Liver (tissue), 9 donors: ENCODE data around the gene SLC2A4RG. TPM values are rescaled to one million over a fixed set of nuclear protein-coding genes. Genes with fewer than 3 reads are reported as not detected.

ENCODE experiments used
- DNase-seq: peaks from one replicate; pipeline ENCODE4 v3.0.0-alpha.2; 2017; ENCODE audit warnings: low spot score
- H3K27ac ChIP-seq, 2 donors: one replicate each; pipeline ENCODE4 v1.7.0; 2013; ENCODE audit warnings: inconsistent platforms in 2 of 2, low read length in 2 of 2, control low read depth in 1 of 2, low read depth in 1 of 2, mild to moderate bottlenecking in 1 of 2
- H3K27me3 ChIP-seq, 4 donors: one replicate each; pipeline versions ENCODE4 v1.6.1 to v1.7.0; 2013; ENCODE audit warnings: low read length in 3 of 4, inconsistent platforms in 1 of 4, mild to moderate bottlenecking in 1 of 4, moderate library complexity in 1 of 4; ENCODE audit not compliant: control insufficient read depth in 4 of 4, insufficient read depth in 4 of 4
- H3K36me3 ChIP-seq, 4 donors: one replicate each; pipeline versions ENCODE4 v1.6.1 to v1.7.0; 2013; ENCODE audit warnings: low read length in 3 of 4, mild to moderate bottlenecking in 3 of 4, low read depth in 1 of 4, moderate library complexity in 1 of 4; ENCODE audit not compliant: control insufficient read depth in 4 of 4, insufficient read depth in 3 of 4
- H3K4me1 ChIP-seq, 4 donors: one replicate each; pipeline versions ENCODE4 v1.6.1 to v1.7.0; 2013; ENCODE audit warnings: low read length in 3 of 4, mild to moderate bottlenecking in 3 of 4, moderate library complexity in 1 of 4; ENCODE audit not compliant: control insufficient read depth in 4 of 4, insufficient read depth in 4 of 4
- H3K4me3 ChIP-seq, 3 donors: one replicate each; pipeline versions ENCODE4 v1.6.1 to v1.7.0; 2013; ENCODE audit warnings: low read length in 3 of 3, control low read depth in 1 of 3, low read depth in 1 of 3, mild to moderate bottlenecking in 1 of 3
- H3K9ac ChIP-seq, 2 donors: one replicate each; pipeline ENCODE4 v1.7.0; 2013; ENCODE audit warnings: low read length in 2 of 2, mild to moderate bottlenecking in 2 of 2, moderate library complexity in 2 of 2, control low read depth in 1 of 2, low read depth in 1 of 2
- H3K9me3 ChIP-seq, 4 donors: one replicate each; pipeline versions ENCODE4 v1.6.1 to v1.7.0; 2013; ENCODE audit warnings: low read length in 3 of 4; ENCODE audit not compliant: control insufficient read depth in 4 of 4
- EGR1 ChIP-seq, 2 donors: IDR thresholded peaks; 2 replicates each; pipeline ENCODE4 v1.6.1; 2016 to 2018; ENCODE audit warnings: antibody characterized with exemption in 2 of 2, low read depth in 2 of 2
- FOXA1 ChIP-seq: IDR thresholded peaks from 2 replicates; pipeline ENCODE4 v1.6.1; 2016; ENCODE audit warnings: antibody characterized with exemption
- FOXA2 ChIP-seq: IDR thresholded peaks from 2 replicates; pipeline ENCODE4 v1.6.1; 2016; ENCODE audit warnings: antibody characterized with exemption
- HNF4A ChIP-seq, 2 donors: conservative IDR thresholded peaks; 2 replicates each; pipeline ENCODE4 v1.6.1; 2016; ENCODE audit warnings: antibody characterized with exemption in 2 of 2, mild to moderate bottlenecking in 2 of 2
- HNF4G ChIP-seq: IDR thresholded peaks from 2 replicates; pipeline ENCODE4 v1.6.1; 2016; ENCODE audit warnings: antibody characterized with exemption
- NR2F2 ChIP-seq: IDR thresholded peaks from 2 replicates; pipeline ENCODE4 v1.6.1; 2016; ENCODE audit warnings: antibody characterized with exemption
- SP1 ChIP-seq: IDR thresholded peaks from 2 replicates; pipeline ENCODE4 v1.6.1; 2018; ENCODE audit warnings: antibody characterized with exemption, mild to moderate bottlenecking
- YY1 ChIP-seq: IDR thresholded peaks from 2 replicates; pipeline ENCODE4 v1.6.1; 2016; ENCODE audit warnings: antibody characterized with exemption, mild to moderate bottlenecking
- WGBS: extraction: QIAGEN DNeasy Blood & Tissue Kit; methylation state at CpG from one replicate; pipeline ENCODE4 v1.1.7; 2013; 5-methylcytosine and 5-hydroxymethylcytosine counted together
- polyA plus RNA-seq, 2 donors: library from polyadenylated mRNA; stranded (reverse) in 1 of 2; unstranded in 1 of 2; fragments of 200-250 nt in 1 of 2; fragments of >200 nt in 1 of 2; fragmentation: Nextera tagmentation in 1 of 2; extraction: Ambion mirVana in 1 of 2; gene quantifications; one replicate each; pipeline versions ENCODE4 v1.2.1 to v1.2.3, GENCODE V29; 2013 to 2015
- total RNA-seq, 2 donors: library from RNA; depleted of rRNA; stranded (reverse); fragments of >200 nt; gene quantifications; one replicate each; pipeline ENCODE4 v1.2.3, GENCODE V29; 2014
- TF ChIP-seq, protein P1 (sequence below): fragments of 150-350 bp; IDR thresholded peaks from 2 replicates; pipeline ENCODE4 v1.5.1; 2017; ENCODE audit warnings: improper control_type of control experiment, low read depth, low read length; ENCODE audit not compliant: missing input control
- TF ChIP-seq, protein P2 (sequence below): IDR thresholded peaks from 2 replicates; pipeline ENCODE4 v1.6.1; 2016; ENCODE audit warnings: antibody characterized with exemption, mild to moderate bottlenecking
- TF ChIP-seq, protein P3 (sequence below): IDR thresholded peaks from 2 replicates; pipeline ENCODE4 v1.6.1; 2016; ENCODE audit warnings: antibody characterized with exemption
- TF ChIP-seq, protein P4 (sequence below): IDR thresholded peaks from 2 replicates; pipeline ENCODE4 v1.6.1; 2016; ENCODE audit warnings: antibody characterized with exemption
- donor health status: healthy.
- donor health status: healthy.
- donor health status: healthy.
- donor health status: healthy.
- donor health status: healthy.

SLC2A4RG gene
- total and polyA plus RNA-seq, 4 donors, result 22.2 to 39.7 (median 29.4) TPM

DNA sequence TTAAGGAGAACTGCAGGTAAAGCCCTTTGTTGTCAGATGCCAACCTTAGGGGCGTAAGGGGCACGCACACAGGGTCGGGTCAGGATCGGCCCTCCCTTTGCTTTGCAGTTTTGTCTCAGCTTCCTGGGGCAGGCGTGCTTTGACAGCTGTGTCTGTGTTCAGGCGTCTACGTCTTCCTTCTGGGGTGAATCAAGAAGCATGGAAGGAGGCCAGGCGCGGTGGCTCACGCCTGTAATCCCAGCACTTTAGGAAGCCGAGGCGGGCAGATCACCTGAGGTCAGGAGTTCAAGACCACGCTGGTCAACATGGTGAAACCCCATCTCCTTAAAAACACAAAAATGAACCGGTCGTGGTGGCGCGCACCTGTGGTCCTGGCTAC, 30.4 kb upstream of the SLC2A4RG start (continued):
- TF ChIP-seq, protein P1, sequence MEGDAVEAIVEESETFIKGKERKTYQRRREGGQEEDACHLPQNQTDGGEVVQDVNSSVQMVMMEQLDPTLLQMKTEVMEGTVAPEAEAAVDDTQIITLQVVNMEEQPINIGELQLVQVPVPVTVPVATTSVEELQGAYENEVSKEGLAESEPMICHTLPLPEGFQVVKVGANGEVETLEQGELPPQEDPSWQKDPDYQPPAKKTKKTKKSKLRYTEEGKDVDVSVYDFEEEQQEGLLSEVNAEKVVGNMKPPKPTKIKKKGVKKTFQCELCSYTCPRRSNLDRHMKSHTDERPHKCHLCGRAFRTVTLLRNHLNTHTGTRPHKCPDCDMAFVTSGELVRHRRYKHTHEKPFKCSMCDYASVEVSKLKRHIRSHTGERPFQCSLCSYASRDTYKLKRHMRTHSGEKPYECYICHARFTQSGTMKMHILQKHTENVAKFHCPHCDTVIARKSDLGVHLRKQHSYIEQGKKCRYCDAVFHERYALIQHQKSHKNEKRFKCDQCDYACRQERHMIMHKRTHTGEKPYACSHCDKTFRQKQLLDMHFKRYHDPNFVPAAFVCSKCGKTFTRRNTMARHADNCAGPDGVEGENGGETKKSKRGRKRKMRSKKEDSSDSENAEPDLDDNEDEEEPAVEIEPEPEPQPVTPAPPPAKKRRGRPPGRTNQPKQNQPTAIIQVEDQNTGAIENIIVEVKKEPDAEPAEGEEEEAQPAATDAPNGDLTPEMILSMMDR, result no peak
- no peak for TF ChIP-seq SP1
- TF ChIP-seq FOXA2, result no peak

DNA sequence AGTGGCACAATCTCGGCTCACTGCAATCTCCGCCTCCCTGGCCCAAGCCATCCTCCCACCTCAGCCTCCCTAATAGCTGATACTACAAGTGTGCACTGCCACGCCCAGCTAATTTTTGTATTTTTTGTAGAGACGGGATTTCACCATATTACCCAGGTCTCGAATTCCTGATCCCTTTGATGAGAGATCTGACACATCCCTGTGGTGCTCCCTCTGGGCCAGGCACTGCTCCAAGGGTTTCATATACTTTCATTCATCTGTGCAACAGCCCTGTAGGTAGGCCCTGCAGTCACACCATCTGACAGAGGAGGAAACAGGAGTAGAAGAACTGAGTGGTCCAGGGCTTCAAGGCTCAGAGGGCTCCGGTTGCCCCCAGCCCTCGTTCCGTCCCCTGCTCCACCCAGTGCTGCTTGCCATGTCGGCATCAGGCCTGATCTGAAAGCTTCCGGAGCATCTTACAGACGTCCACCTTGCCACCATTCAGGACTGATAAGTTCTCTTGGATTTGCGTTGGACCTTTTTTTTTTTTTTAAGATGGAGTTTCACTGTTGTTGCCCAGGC, 28.4 kb upstream of the SLC2A4RG start:
- Histone ChIP-seq H3K9ac (no peak overlapping the region), H3K4me1 (peaks cover 5 to 24% (median 23%) of the 10 kb centered on the region in 4 donors), H3K4me3 (no peak overlapping the region), H3K36me3 (peaks cover 13 to 17% (median 14%) of the 10 kb centered on the region in 4 donors), H3K27ac (no peak overlapping the region), H3K27me3 (no peaks in the 10 kb centered on the region), H3K9me3 (peaks cover 0 to 4% (median 0%) of the 10 kb centered on the region in 4 donors)
- 86% methylated on average over 12 of the region's 12 CpGs for WGBS
- no peak for DNase-seq
- TF ChIP-seq HNF4A (conservative IDR thresholded peaks at IDR 0.05) (no peak), NR2F2 (no peak), YY1 (no peak)
- TF ChIP-seq, protein P2, sequence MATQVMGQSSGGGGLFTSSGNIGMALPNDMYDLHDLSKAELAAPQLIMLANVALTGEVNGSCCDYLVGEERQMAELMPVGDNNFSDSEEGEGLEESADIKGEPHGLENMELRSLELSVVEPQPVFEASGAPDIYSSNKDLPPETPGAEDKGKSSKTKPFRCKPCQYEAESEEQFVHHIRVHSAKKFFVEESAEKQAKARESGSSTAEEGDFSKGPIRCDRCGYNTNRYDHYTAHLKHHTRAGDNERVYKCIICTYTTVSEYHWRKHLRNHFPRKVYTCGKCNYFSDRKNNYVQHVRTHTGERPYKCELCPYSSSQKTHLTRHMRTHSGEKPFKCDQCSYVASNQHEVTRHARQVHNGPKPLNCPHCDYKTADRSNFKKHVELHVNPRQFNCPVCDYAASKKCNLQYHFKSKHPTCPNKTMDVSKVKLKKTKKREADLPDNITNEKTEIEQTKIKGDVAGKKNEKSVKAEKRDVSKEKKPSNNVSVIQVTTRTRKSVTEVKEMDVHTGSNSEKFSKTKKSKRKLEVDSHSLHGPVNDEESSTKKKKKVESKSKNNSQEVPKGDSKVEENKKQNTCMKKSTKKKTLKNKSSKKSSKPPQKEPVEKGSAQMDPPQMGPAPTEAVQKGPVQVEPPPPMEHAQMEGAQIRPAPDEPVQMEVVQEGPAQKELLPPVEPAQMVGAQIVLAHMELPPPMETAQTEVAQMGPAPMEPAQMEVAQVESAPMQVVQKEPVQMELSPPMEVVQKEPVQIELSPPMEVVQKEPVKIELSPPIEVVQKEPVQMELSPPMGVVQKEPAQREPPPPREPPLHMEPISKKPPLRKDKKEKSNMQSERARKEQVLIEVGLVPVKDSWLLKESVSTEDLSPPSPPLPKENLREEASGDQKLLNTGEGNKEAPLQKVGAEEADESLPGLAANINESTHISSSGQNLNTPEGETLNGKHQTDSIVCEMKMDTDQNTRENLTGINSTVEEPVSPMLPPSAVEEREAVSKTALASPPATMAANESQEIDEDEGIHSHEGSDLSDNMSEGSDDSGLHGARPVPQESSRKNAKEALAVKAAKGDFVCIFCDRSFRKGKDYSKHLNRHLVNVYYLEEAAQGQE, result no peak
- TF ChIP-seq, protein P3, sequence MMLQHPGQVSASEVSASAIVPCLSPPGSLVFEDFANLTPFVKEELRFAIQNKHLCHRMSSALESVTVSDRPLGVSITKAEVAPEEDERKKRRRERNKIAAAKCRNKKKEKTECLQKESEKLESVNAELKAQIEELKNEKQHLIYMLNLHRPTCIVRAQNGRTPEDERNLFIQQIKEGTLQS, result no peak

DNA sequence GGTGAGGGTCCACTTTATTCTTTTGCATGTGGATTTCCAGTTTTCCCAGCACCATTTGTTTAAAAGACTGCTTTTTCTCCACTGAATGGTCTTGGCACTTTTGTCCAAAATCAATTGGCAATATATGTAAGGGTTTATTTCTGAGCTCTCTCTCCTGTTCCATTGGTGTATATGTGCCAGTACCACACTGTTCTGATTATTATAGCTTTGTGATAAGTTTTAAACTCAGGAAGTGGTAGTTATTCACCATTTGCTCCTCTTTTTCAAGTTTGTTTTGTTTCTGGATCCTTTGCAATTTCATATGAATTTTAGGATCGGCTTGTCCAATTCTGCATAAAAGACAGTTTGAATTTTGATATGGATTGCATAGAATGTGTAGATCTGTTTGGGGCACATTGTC, 27.4 kb upstream of the SLC2A4RG start:
- peaks cover 11 to 18% (median 13%) of the 10 kb centered on the region in 4 donors for H3K36me3 ChIP-seq
- H3K9ac ChIP-seq, result no peak overlapping the region
- no peaks in the 10 kb centered on the region for H3K27me3 ChIP-seq
- no peak for DNase-seq
- no peak overlapping the region for H3K27ac ChIP-seq
- peaks cover 5 to 17% (median 13%) of the 10 kb centered on the region in 4 donors for H3K4me1 ChIP-seq
- peaks cover 0 to 4% (median 0%) of the 10 kb centered on the region in 4 donors for H3K9me3 ChIP-seq
- TF ChIP-seq, protein P2, result no peak
- TF ChIP-seq YY1 (no peak), SP1 (no peak), FOXA2 (no peak), HNF4A (conservative IDR thresholded peaks at IDR 0.05) (no peak), HNF4G (no peak), FOXA1 (no peak), NR2F2 (no peak), EGR1 (IDR thresholded peaks at IDR 0.05; ENCODE audit: low read depth in 2 of 2) (no peak)
- TF ChIP-seq, protein P1, result no peak
- TF ChIP-seq, protein P3, result no peak
- TF ChIP-seq, protein P4, sequence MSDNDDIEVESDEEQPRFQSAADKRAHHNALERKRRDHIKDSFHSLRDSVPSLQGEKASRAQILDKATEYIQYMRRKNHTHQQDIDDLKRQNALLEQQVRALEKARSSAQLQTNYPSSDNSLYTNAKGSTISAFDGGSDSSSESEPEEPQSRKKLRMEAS, result no peak
- WGBS, result 100% methylated on average over 1 of the region's 1 CpG
- H3K4me3 ChIP-seq, result no peak overlapping the region
